Activated CD8-positive, alpha-beta memory T cell treated with anti-CD3 and anti-CD28 coated beads for 24 hours (primary cell): ENCODE results near the gene APOA4.

Experiments used
- DNase-seq: peaks from one replicate; pipeline ENCODE4 v3.0.0-alpha.2; 2020

Gene APOA4

DNA sequence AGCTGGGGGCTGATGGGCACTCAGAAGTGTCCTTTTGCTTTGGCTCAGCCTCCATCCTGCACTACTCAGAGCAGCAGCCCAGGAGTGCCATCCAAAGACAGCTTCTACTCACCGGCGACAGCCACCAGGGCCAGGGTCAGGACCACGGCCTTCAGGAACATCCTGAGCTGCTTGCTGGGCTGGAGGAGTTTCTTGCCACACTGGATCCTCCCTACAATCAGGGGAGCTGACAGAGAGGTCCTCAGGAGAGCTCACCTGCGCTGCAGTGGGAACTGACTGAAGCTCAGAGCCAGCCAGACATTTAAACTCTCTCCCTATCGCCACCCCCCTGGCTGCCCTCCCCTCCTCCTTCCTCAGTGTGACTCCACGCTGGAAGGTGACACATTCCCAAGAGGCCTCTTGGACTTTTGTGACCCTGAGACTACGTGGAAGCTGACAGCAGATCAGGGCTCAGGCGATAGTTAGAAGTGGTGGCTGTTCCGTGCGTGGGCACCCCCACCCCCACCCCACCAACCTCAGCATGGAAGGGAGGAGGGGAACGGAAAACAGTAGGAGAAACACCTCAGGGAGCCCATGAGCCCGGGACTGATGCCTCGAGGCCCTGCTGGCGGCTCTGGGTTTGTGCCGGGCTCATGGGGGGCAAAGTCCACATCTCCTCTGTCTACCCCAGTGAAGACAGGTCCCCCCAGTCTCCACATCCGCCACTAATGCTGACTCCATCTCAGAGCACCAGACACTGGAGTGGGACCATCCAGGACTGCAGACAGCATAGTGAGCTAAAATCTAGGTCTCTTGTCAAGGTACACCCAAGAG, at the start of gene APOA4:
Gene APOA4 (minus strand): TSS at position 274 of the 813 bp plus-strand sequence. CDS start 113 bp downstream, at position 161.
- no peak for DNase-seq

DNA sequence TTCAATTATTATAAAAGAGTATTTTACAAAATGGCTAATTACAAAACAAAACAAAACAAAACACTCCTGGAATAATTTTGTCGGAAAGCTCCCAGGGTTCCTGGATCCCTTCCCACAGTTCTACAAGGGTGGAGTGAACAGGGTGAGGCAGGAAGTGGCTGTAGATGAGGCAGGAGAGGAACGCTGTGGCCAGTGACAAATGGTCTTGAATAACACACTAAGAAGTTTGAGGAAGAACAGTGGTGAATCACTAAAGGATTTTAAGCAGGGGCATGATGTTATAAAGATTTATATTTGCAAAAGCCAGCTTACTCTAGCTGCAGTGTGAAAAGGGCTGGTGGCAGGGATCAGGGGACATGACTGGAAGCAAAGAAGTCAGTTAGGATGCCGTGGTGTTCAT, 48.1 kb upstream of the APOA4 start:
- DNase-seq, result no peak

DNA sequence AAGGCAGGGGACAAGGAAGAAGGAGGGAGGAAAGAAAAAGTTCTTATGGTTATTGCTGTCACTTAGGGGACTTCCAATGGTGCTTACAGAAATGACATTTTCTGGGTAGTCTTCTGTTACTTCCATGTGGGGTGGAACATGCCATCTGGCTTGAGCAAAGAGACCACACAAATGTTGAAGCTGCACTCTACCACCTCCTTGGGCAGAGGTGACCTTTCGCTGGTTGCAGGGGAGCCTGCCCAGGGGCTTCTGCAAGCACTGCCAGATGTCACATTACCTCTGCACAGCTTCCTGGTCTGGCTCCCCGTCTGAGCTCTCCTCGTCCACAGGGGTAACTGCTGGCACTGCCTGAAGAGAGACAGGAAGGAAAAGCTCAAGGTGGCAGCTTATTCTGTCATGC, 47.0 kb upstream of the APOA4 start:
- no peak for DNase-seq

DNA sequence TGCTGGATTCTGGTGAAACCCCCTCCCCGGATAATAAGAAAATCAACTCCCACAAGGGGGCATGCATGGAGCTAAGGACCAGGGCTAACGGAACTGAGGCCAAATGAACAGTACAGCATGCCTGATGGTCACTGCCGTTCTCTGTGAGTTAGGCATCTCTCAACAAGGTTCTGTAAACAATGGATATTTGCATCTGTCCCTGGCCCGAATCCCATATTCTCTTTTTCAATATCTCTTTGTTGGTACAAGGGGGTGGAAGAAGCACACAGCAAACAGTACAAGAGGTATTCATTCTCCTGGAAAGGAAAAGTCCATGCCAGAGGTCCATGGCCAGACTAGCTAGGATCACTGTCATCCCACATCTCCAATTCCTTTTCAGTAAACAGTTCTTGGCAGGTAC, 46.5 kb upstream of the APOA4 start:
- DNase-seq, result no peak

DNA sequence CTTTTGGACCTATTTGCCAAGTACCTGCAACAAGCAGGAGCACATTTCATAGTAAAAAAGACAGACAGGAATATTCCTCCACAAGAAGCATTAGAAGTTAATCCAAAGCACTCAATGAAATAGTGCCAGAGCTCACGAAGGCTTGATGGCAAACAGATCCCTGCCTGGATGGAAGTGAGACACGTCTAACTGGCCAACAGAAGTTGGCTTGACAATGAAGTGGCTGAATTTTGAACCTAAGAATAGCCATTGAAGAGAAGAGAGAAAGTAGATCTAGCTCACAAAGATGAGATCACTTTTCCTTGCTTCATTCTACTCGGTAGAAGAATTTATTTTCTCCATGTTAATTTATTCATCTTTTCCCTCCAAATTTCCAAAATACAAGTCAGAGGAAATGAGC, 45.0 kb upstream of the APOA4 start:
- no peak for DNase-seq

DNA sequence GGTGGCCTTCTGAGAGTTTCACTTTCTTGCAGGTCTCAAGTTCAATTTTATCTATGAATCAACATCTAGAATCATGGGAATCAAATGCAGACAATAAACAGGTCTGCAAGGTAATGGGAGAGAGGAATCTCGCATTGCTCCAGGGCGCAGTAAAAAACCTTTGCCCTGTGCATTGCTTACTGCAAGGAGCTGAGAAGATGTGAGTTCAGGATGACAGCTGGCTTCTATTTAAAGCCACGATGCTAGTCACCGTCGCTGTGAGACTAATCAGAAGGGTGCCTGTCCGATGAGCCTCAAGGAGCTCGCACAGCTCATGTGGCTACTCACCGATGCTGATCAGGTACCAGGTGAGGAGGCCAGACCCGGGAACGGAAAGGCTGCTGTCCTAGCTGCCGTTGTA, 44.5 kb upstream of the APOA4 start:
- no peak for DNase-seq

- no peak for DNase-seq
Observed at GRCh38 chr11:116866804-116867455, 43.8 kb upstream of the APOA4 start.

DNA sequence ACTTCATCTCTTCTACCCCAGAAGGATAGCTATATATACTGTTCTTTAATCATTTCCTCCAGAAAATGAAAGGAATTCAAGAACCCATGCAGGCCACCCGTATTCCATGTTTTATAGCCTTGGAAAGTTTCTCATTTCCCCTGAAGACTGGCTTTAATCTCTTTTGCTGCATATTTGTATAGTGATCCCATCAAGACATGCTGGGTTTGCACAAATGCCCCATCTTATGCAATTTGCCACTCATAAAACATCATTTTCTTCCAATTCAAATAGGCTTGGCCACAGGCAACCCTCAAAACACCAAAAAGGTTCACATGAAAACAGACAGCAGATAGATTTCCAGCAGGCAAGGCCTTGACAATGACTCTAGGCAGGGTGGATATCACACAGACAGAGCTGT, 42.6 kb upstream of the APOA4 start:
- DNase-seq, result no peak

GRCh38 chr11:116864531-116864930, 41.4 kb upstream of the APOA4 start:
- DNase-seq, result no peak

- DNase-seq, result no peak
Observed at GRCh38 chr11:116862951-116863350, 39.8 kb upstream of the APOA4 start.

- DNase-seq, result no peak
Observed at GRCh38 chr11:116862185-116862584, 39.1 kb upstream of the APOA4 start.

GRCh38 chr11:116861539-116861938, 38.4 kb upstream of the APOA4 start:
- DNase-seq, result no peak

DNA sequence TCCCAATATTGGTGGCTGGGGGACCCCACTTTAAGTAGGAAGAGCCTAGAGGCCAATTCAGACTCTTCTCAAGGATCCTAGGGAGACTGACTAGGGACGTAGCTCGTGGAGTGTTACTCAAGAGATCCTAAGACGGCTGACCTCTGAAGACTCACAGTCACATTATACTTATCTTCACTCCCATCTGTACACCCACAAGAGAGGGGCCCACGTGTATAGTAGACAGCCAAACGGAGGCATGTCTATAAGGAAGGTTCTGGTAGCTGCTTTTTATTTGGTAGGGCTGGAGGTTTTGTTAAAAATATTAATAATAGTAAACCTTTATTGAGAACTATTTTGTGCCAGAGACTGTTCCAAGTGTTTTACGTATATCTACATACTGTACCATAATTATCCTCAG, 37.2 kb upstream of the APOA4 start:
- no peak for DNase-seq

GRCh38 chr11:116859175-116859574, 36.1 kb upstream of the APOA4 start:
- no peak for DNase-seq

GRCh38 chr11:116857936-116858335, 34.8 kb upstream of the APOA4 start:
- no peak for DNase-seq

- DNase-seq, result no peak
Observed at GRCh38 chr11:116857316-116857715, 34.2 kb upstream of the APOA4 start.

DNA sequence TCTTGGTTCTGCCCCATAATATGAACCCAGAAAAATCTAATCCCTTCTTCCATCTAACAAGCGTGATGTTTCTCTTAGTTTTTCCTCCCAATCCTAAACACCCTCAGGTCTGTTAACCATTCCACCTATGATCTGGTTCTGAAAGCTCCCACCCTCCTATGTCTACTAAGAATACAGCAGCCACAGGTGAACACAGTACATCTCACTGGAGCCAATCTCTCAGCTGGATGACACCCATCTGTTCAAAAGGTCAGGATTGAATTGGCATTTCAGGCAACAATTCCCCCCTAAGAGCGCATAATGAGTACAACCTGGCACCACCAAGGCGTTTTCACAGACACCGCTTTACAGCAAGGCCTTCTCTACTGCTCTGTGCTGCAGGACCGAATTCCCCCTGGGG, 33.3 kb upstream of the APOA4 start:
- no peak for DNase-seq

DNA sequence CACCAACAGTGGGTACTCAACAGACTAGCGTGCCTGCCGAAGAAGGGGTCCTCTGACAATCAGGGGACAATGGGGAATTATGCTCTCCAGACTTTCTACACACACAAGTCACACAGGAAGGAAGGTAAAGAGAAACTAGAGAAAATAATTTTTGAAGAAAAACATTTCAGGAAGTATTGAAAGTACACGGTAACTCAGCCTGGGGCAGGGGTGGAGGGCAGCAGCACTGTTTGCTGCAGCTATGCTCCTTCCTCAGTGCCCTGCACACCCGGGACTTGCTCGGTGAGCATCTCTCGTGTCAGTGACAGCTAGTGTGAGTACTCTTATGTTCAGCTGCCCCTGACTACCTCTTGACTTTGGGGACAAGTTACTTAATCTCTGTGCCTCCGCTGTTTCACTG, 32.3 kb upstream of the APOA4 start:
- DNase-seq, result no peak

DNA sequence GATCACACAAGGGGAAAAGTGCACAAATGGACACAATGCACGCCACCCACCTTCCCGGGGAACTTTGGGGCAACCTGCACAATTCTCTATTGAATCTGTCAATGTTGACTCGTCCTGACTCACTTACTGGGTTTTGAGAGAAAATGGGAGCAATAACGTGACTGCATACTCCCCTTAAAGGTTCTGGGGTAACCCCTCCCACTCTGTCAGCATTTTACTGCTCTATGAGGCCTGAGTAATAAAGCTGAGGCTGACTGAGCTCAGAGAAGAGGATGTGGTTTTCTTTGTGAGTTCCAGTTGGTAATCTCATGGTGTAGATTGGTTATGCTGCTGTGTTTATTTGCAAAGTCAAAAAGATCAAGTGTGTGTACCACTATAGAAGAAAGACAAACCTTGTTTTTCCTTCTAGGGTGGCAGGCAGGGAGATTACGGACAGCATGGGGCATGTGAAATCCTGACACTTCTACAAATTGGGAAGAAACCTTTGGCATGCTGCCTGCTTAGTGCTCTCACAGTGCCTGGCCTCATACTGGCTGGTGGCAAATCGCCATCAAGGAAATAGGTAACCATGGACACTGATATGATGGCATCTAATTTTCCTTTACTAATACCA, 30.5 kb upstream of the APOA4 start:
- peak; percentile 73 for DNase-seq

GRCh38 chr11:116852261-116853031, 29.3 kb upstream of the APOA4 start:
- no peak for DNase-seq

- peak; percentile 75 for DNase-seq
Observed at GRCh38 chr11:116851626-116852025, 28.5 kb upstream of the APOA4 start.

GRCh38 chr11:116849486-116849885, 26.4 kb upstream of the APOA4 start:
- DNase-seq, result no peak

DNA sequence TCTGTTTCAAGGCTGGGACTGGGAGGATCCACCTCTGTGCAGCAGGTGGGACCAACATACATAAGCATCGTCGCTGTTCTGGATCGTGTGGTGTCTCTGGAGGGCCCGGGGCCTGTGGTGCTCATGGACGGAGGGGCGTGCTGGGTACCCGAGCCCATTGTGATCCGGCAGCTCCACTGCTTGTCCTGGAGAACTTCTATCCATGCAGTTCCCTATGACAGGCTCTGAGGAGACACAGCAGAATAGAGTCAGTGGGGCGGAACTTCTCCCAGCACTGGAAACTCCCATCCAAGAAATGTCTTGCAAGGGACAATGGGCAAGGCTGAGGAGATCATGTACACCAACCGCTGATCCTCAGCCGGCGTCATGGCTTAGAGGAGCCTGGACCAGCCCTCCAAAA, 26.0 kb upstream of the APOA4 start:
- no peak for DNase-seq
